Body of pancreas (tissue), 4 donors: ENCODE data around the gene COL27A1.

Experiments used
- POLR2A ChIP-seq, 3 donors: fragments of 450-650 bp; IDR thresholded peaks; one replicate each; pipeline ENCODE4 v1.6.1; 2016; ENCODE audit warnings: antibody characterized with exemption in 3 of 3, mild to moderate bottlenecking in 2 of 3
- TF ChIP-seq, protein P1 (sequence below), 7 experiments: fragments of 450-650 bp in 4 of 7; fragments of 200-600 bp in 3 of 7; sonication (generic) in 3 of 7; IDR thresholded peaks; one replicate each; pipeline ENCODE4 v1.5.1; 2016 to 2019; ENCODE audit warnings: antibody characterized with exemption in 7 of 7

- no peak for TF ChIP-seq POLR2A (IDR thresholded peaks at IDR 0.05)
- TF ChIP-seq, protein P1, sequence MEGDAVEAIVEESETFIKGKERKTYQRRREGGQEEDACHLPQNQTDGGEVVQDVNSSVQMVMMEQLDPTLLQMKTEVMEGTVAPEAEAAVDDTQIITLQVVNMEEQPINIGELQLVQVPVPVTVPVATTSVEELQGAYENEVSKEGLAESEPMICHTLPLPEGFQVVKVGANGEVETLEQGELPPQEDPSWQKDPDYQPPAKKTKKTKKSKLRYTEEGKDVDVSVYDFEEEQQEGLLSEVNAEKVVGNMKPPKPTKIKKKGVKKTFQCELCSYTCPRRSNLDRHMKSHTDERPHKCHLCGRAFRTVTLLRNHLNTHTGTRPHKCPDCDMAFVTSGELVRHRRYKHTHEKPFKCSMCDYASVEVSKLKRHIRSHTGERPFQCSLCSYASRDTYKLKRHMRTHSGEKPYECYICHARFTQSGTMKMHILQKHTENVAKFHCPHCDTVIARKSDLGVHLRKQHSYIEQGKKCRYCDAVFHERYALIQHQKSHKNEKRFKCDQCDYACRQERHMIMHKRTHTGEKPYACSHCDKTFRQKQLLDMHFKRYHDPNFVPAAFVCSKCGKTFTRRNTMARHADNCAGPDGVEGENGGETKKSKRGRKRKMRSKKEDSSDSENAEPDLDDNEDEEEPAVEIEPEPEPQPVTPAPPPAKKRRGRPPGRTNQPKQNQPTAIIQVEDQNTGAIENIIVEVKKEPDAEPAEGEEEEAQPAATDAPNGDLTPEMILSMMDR (IDR thresholded peaks at IDR 0.05) = no peak
These were observed 10.8 kb downstream of the COL27A1 start for GRCh38 chr9:114166103-114166470.
